Adrenal gland (tissue), 5 donors: ENCODE results near the gene VTN.

ENCODE experiments used
- CTCF ChIP-seq, 6 experiments: fragments of 450-650 bp in 4 of 6; fragments of 200-600 bp in 2 of 6; sonication (generic) in 1 of 6; IDR thresholded peaks; 1 replicate in 5 of 6; 2 replicates in 1 of 6; pipeline versions ENCODE4 v1.5.1 to v1.8.0; 2016 to 2021; ENCODE audit warnings: antibody characterized with exemption in 6 of 6, mild to moderate bottlenecking in 2 of 6, moderate library complexity in 1 of 6
- POLR2A ChIP-seq, 2 donors: fragments of 450-650 bp; IDR thresholded peaks; one replicate each; pipeline ENCODE4 v1.6.1; 2017; ENCODE audit warnings: antibody characterized with exemption in 2 of 2, mild to moderate bottlenecking in 2 of 2, moderate library complexity in 1 of 2
- donor health status: DM: no; HTN: no; CAD: no.

- TF ChIP-seq POLR2A (IDR thresholded peaks at IDR 0.05): no peak
- TF ChIP-seq CTCF (IDR thresholded peaks at IDR 0.05): no peak
Observed at GRCh38 chr17:28345419-28346198, 24.5 kb downstream of the VTN start.
